T-helper 2 cell treated with Interferon-gamma antibody and Interleukin-4, amounts not matched to agents 5 μg/mL and 100 μg/mL, for 36 hours (primary cell): ENCODE measurements around the gene ARIH2.

Experiments
- DNase-seq: peaks from one replicate; pipeline ENCODE4 v3.0.0; 2021; ENCODE audit warnings: low spot score
- H3K27ac Mint-ChIP-seq: one replicate; pipeline ENCODE4 v1.8.0; 2021; ENCODE audit warnings: mild to moderate bottlenecking, mixed read lengths
- H3K27me3 Mint-ChIP-seq: one replicate; pipeline ENCODE4 v1.8.0; 2021; ENCODE audit warnings: low read depth, mixed read lengths
- H3K36me3 Mint-ChIP-seq: one replicate; pipeline ENCODE4 v1.8.0; 2021; ENCODE audit warnings: low read depth, mixed read lengths
- H3K4me1 Mint-ChIP-seq: one replicate; pipeline ENCODE4 v1.8.0; 2021; ENCODE audit warnings: low read depth, mixed read lengths
- H3K4me3 Mint-ChIP-seq: one replicate; pipeline ENCODE4 v1.8.0; 2022; ENCODE audit warnings: mild to moderate bottlenecking, moderate library complexity, mixed read lengths
- H3K9me3 Mint-ChIP-seq: one replicate; pipeline ENCODE4 v1.8.0; 2021; ENCODE audit warnings: mixed read lengths

ARIH2 gene

DNA sequence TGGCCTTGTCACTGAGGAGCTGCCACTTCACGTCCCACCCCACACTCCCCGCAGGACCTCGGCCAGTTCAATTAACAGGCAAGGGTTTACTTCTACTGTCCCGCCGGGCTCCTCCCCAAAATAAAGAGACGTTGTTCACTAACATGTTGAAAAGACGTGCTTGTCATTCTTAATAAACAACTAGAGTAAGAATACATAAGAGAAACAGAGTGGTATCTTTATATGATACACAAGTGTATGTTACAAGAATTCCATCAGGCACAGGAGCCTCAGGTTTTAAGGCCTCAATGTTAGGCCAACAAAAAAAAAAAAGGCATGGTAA, 110.9 kb downstream of the ARIH2 start:
- Mint-ChIP-seq H3K27ac (peak overlapping the region; percentile 95), H3K36me3 (peaks cover 68% of the 10 kb centered on the region), H3K9me3 (no peaks in the 10 kb centered on the region), H3K27me3 (no peaks in the 10 kb centered on the region), H3K4me1 (peaks cover 27% of the 10 kb centered on the region), H3K4me3 (peak overlapping the region; percentile 95)
- DNase-seq = no peak

DNA sequence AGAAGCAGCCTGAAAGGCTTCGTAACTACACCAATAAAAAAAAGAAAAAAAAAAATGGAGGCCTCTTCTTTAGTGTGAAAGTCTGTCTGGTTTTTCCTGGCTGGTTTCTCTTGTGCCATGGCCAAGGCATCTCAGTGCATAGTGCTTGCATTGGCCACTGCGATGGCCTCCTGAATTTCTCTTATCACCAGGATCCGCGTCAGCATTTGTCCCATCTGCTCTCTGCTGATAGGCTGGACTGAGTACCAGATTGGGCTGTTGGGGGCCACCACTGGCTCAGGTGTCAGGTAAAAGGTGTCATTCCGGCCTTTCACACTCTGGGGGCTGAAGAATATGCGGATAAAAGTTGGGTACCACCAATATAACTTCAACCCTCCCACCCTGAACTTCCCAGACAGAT, 111.7 kb downstream of the ARIH2 start:
- DNase-seq = no peak
- Mint-ChIP-seq H3K27ac (peak overlapping the region; percentile 67), H3K4me3 (no peak overlapping the region), H3K27me3 (no peaks in the 10 kb centered on the region), H3K9me3 (no peaks in the 10 kb centered on the region), H3K4me1 (peaks cover 26% of the 10 kb centered on the region), H3K36me3 (peaks cover 68% of the 10 kb centered on the region)

DNA sequence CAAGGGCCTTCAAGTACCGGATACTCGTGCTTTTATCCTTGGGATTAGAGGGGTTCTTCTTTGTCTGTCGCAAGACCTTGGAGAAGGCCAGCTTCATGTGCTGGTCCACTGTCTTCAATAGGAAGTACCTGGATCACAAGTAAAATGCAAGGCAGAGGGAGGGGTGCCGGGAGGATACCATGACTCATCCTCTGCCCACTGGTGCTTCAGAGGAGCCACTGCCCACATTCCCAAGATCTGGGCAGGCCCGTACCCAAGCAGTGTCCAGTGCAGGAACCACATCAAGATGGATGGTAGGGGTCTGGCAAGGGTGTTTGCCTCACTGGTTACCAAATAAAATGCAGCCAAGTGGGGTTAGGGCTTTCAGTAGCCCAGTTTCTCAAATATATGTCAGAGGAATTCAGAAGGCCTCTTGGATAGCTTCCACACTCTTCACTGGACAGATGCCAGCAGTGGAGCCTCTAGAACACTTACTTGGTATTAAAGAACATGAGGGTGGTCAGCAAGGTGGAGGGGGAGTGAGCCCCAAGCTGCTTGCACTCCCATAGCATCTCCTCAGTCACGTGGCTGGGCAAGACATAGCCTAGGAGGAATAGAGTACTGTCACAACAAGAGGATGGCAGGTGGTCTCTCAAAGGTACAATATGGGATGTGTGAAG, 114.1 kb downstream of the ARIH2 start:
- no peak overlapping the region for H3K27ac Mint-ChIP-seq
- H3K27me3 Mint-ChIP-seq = no peaks in the 10 kb centered on the region
- DNase-seq = no peak
- peaks cover 13% of the 10 kb centered on the region for H3K4me1 Mint-ChIP-seq
- peaks cover 55% of the 10 kb centered on the region for H3K36me3 Mint-ChIP-seq
- H3K4me3 Mint-ChIP-seq = no peak overlapping the region
- no peaks in the 10 kb centered on the region for H3K9me3 Mint-ChIP-seq

DNA sequence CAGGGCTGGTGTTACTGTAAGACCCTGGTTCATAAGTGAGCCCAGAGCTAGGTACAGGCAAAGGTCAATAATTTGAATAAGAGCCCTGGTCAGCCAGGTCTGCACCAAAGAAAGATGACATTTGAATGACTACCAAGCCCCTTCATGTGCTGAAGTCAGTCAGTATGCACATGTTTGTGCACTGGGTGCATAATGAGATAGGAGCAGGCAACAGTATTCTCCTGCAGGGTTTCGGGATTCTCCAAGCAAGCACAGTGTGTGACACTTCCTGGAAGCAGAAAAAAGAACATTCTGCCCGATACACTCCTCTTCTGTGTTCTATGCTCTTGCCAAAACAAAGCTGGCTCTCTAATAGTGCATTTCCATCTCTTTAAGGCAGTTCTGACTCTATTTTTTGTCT, 116.0 kb downstream of the ARIH2 start:
- DNase-seq = no peak
- no peak overlapping the region for H3K4me3 Mint-ChIP-seq
- peaks cover under 1% of the 10 kb centered on the region for H3K4me1 Mint-ChIP-seq
- H3K36me3 Mint-ChIP-seq = peaks cover 41% of the 10 kb centered on the region
- no peaks in the 10 kb centered on the region for H3K9me3 Mint-ChIP-seq
- H3K27me3 Mint-ChIP-seq = no peaks in the 10 kb centered on the region
- no peak overlapping the region for H3K27ac Mint-ChIP-seq

DNA sequence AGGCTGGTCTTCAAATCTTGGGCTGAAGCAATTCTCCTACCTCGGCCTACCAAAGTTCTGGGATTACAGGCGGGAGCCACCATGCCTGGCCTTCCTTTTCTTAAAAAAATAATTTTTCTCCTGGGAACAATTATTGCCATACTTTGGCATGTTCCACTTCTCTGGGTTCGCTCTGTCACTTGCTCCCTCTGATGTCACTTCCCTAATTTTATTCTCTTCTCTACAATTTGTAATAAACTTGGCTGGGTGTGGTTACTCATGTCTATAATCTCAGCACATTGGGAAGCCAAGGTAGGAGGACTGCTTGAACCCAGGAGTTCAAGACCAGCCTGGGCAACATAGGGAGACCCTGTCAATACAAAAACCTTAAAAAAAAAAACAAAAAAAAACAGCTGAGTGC, 116.6 kb downstream of the ARIH2 start:
- Mint-ChIP-seq H3K36me3 (peaks cover 44% of the 10 kb centered on the region), H3K27ac (no peak overlapping the region), H3K27me3 (no peaks in the 10 kb centered on the region), H3K4me3 (no peak overlapping the region), H3K4me1 (no peaks in the 10 kb centered on the region), H3K9me3 (no peaks in the 10 kb centered on the region)
- DNase-seq = no peak
